IMR-90 (cell line): ENCODE results near the gene SEZ6L. TPM values are rescaled to one million over a fixed set of nuclear protein-coding genes. Genes with fewer than 3 reads are reported as not detected.
A peak's percentile ranks its signal among the peaks of the same experiment; 100 is the strongest.

Experiments used
- ATAC-seq: fragments of 200-7000 bp; cut with Tn5 transposase; 2 replicates; pipeline ENCODE4 v1.9.1; 2020; ENCODE audit warnings: low read depth, mild to moderate bottlenecking, moderate library complexity
- BruUV-seq: library from RNA; stranded (reverse); fragments of 400-500 nt; replicated peaks from 2 replicates; lab custom pipeline; 2021; lab: Mats Ljungman, UMichigan
- CTCF ChIA-PET: fragments of 300-600 bp; formaldehyde crosslinking; extraction: SDS; loops from one replicate; lab custom pipeline; 2021; ENCODE audit warnings: antibody characterized with exemption; lab: Yijun Ruan, JAX
- POLR2A ChIA-PET: fragments of 300-600 bp; sonication (Branson Sonifier 250); formaldehyde crosslinking; loops from one replicate; lab custom pipeline; 2022; ENCODE audit warnings: antibody characterized with exemption; ENCODE audit not compliant: unreplicated experiment; lab: Charles Lee
- DNase-seq: peaks from one replicate; pipeline ENCODE4 v3.0.0; 2013
- H2AFZ ChIP-seq: replicated peaks from 2 replicates; pipeline ENCODE3; 2013; ENCODE audit warnings: low read length, mild to moderate bottlenecking; ENCODE audit not compliant: poor library complexity
- H2AK5ac ChIP-seq: 2 replicates; pipeline ENCODE4 v1.6.1; 2013; ENCODE audit warnings: low read depth, low read length, inconsistent platforms
- H2AK9ac ChIP-seq: replicated peaks from 2 replicates; pipeline ENCODE3; 2013; ENCODE audit warnings: mild to moderate bottlenecking, low read depth, low read length, moderate library complexity; ENCODE audit not compliant: poor library complexity
- H2BK120ac ChIP-seq: 2 replicates; pipeline ENCODE4 v1.6.1; 2013; ENCODE audit warnings: low read depth, low read length, inconsistent platforms
- H2BK15ac ChIP-seq: 3 replicates; pipeline ENCODE4 v1.6.1; 2013; ENCODE audit warnings: low read depth, low read length, inconsistent platforms
- H2BK20ac ChIP-seq: 2 replicates; pipeline ENCODE4 v1.6.1; 2013; ENCODE audit warnings: low read depth, mild to moderate bottlenecking, inconsistent platforms, low read length, moderate library complexity
- H2BK5ac ChIP-seq: 2 replicates; pipeline ENCODE4 v1.6.1; 2013; ENCODE audit warnings: mild to moderate bottlenecking, low read depth, low read length, inconsistent platforms; ENCODE audit not compliant: poor library complexity, severe bottlenecking
- H3K14ac ChIP-seq: replicated peaks from 2 replicates; pipeline ENCODE4 v1.6.1; 2013; ENCODE audit warnings: low read depth, low read length, inconsistent platforms
- H3K18ac ChIP-seq: 2 replicates; pipeline ENCODE4 v1.6.1; 2013; ENCODE audit warnings: low read depth, low read length, control low read depth
- H3K23ac ChIP-seq: 2 replicates; pipeline ENCODE4 v1.6.1; 2013; ENCODE audit warnings: low read depth, low read length, inconsistent platforms
- H3K27ac ChIP-seq: 2 replicates; pipeline ENCODE4 v1.5.1; 2013; ENCODE audit warnings: mild to moderate bottlenecking, control low read depth, low read length; ENCODE audit not compliant: insufficient read depth
- H3K27me3 ChIP-seq: 2 replicates; pipeline ENCODE4 v1.6.1; 2013; ENCODE audit warnings: low read length; ENCODE audit not compliant: control insufficient read depth, insufficient read depth
- H3K36me3 ChIP-seq: 2 replicates; pipeline ENCODE4 v1.6.1; 2013; ENCODE audit warnings: low read length, mixed read lengths; ENCODE audit not compliant: control insufficient read depth, insufficient read depth
- H3K4ac ChIP-seq: 2 replicates; pipeline ENCODE4 v1.6.1; 2013; ENCODE audit warnings: low read depth, low read length, inconsistent platforms
- H3K4me1 ChIP-seq: 2 replicates; pipeline ENCODE4 v1.6.1; 2013; ENCODE audit warnings: low read length, mixed read lengths; ENCODE audit not compliant: control insufficient read depth, insufficient read depth
- H3K4me2 ChIP-seq: 2 replicates; pipeline ENCODE4 v1.6.1; 2013; ENCODE audit warnings: low read depth, mild to moderate bottlenecking, control low read depth, low read length, moderate library complexity
- H3K4me3 ChIP-seq: 2 replicates; pipeline ENCODE4 v1.5.1; 2013; ENCODE audit warnings: low read depth, mild to moderate bottlenecking, control low read depth, low read length, moderate library complexity; ENCODE audit not compliant: insufficient read depth
- H3K56ac ChIP-seq: 2 replicates; pipeline ENCODE4 v1.6.1; 2013; ENCODE audit warnings: low read length, inconsistent platforms; ENCODE audit not compliant: insufficient read depth; ENCODE audit errors: extremely low read depth
- H3K79me1 ChIP-seq, 2 experiments: 2 replicates each; pipeline ENCODE4 v1.6.1; 2013; ENCODE audit warnings: low read length in 2 of 2, inconsistent platforms in 1 of 2, low read depth in 1 of 2
- H3K9ac ChIP-seq: 2 replicates; pipeline ENCODE4 v1.6.1; 2013; ENCODE audit warnings: low read depth, low read length, control low read depth
- H3K9me1 ChIP-seq: 2 replicates; pipeline ENCODE4 v1.6.1; 2013; ENCODE audit warnings: low read length, inconsistent platforms; ENCODE audit not compliant: insufficient read depth
- H3K9me3 ChIP-seq: 2 replicates; pipeline ENCODE4 v1.6.1; 2013; ENCODE audit warnings: low read length; ENCODE audit not compliant: control insufficient read depth, insufficient read depth
- H4K20me1 ChIP-seq: 2 replicates; pipeline ENCODE4 v1.6.1; 2013; ENCODE audit warnings: low read length, inconsistent platforms; ENCODE audit not compliant: insufficient read depth
- H4K5ac ChIP-seq: 2 replicates; pipeline ENCODE4 v1.6.1; 2013; ENCODE audit warnings: mild to moderate bottlenecking, low read depth, low read length, control low read depth
- H4K8ac ChIP-seq, 2 experiments: 2 replicates each; pipeline ENCODE4 v1.6.1; 2013; ENCODE audit warnings: low read depth in 2 of 2, low read length in 2 of 2, control low read depth in 1 of 2, inconsistent platforms in 1 of 2
- H4K91ac ChIP-seq: 2 replicates; pipeline ENCODE4 v1.6.1; 2013; ENCODE audit warnings: low read depth, low read length, inconsistent platforms; ENCODE audit not compliant: insufficient read depth
- BHLHE40 ChIP-seq: fragments of 150-350 bp; IDR thresholded peaks from 2 replicates; pipeline ENCODE4 v1.6.1; 2016; ENCODE audit warnings: mild to moderate bottlenecking, low read depth, low read length
- CEBPB ChIP-seq: IDR thresholded peaks from 2 replicates; pipeline ENCODE4 v1.6.1; 2012; ENCODE audit warnings: low read depth, low read length, improper control_type of control experiment
- FOS ChIP-seq: fragments of 150-350 bp; IDR thresholded peaks from 2 replicates; pipeline ENCODE4 v1.6.1; 2016; ENCODE audit warnings: low read depth, low read length
- MAZ ChIP-seq: IDR thresholded peaks from 2 replicates; pipeline ENCODE4 v1.6.1; 2012; ENCODE audit warnings: low read depth, mild to moderate bottlenecking, low read length, improper control_type of control experiment, moderate library complexity, borderline replicate concordance
- RAD21 ChIP-seq: IDR thresholded peaks from 2 replicates; pipeline ENCODE4 v1.6.1; 2012; ENCODE audit warnings: low read length, improper control_type of control experiment
- RCOR1 ChIP-seq: IDR thresholded peaks from 2 replicates; pipeline ENCODE4 v1.6.1; 2012; ENCODE audit warnings: mild to moderate bottlenecking, low read length, improper control_type of control experiment; ENCODE audit not compliant: insufficient replicate concordance
- RFX5 ChIP-seq: IDR thresholded peaks from 2 replicates; pipeline ENCODE4 v1.8.0; 2012; ENCODE audit warnings: low read depth, mild to moderate bottlenecking, low read length, moderate library complexity
- WGBS, 2 experiments: methylation state at CpG; one replicate each; pipeline versions ENCODE4 v1.1.5 to v1.1.7; 2013; ENCODE audit warnings: missing lambda C conversion rate in 2 of 2; ENCODE audit not compliant: insufficient read length in 1 of 2; ENCODE audit errors: extremely low coverage in 2 of 2; 5-methylcytosine and 5-hydroxymethylcytosine counted together
- dilution Hi-C: fragments of 300-500 bp; cut with HindIII; formaldehyde crosslinking; loops from one replicate; pipeline ENCODE4 v1.14.3; 2018; ENCODE audit warnings: low sequenced_read_pairs; ENCODE audit not compliant: unreplicated experiment
- in situ Hi-C: fragments of 300-500 bp; cut with MboI; formaldehyde crosslinking; loops from 3 replicates; pipeline ENCODE4 v1.14.3; 2019; ENCODE audit warnings: low sequenced_read_pairs, inconsistent platforms, mixed read lengths
- intact Hi-C: fragments of 100-400 bp; cut with micrococcal nuclease; formaldehyde crosslinking; loops from 2 replicates; pipeline ENCODE4 v1.10.0; 2022
- polyA plus RNA-seq, 3 experiments: library from polyadenylated mRNA; depleted of rRNA; stranded (reverse); fragments of >200 nt; gene quantifications; 2 replicates each; pipeline ENCODE4 v1.2.3, GENCODE V29; 2012; ENCODE audit warnings: low replicate concordance in 1 of 3
- total RNA-seq: library from RNA; depleted of rRNA; stranded (reverse); fragments of >200 nt; gene quantifications from 2 replicates; pipeline ENCODE4 v1.2.3, GENCODE V29; 2012
- TF ChIP-seq, protein P1 (sequence below): conservative IDR thresholded peaks from 2 replicates; pipeline ENCODE4 v1.5.1; 2012; ENCODE audit warnings: mild to moderate bottlenecking, low read depth, low read length, improper control_type of control experiment

Gene SEZ6L
- total and polyA plus RNA-seq, 2 of the 4 experiments (the other 2 are of a cell fraction) = not detected

- Histone ChIP-seq H3K9me3 (no peaks in the 10 kb centered on the region), H2AK9ac (no peak overlapping the region), H2BK20ac (peak overlapping the region; percentile 29), H3K14ac (peak overlapping the region; percentile 26; the same call in 1 of the 2 replicates), H3K27me3 (peaks cover 10% of the 10 kb centered on the region; the same call in 1 of the 2 replicates), H3K23ac (no peak overlapping the region), H3K9me1 (0 out of 2 replicates have a peak, but pooled peaks cover under 1% of the 10 kb centered on the region), H4K5ac (peak overlapping the region; percentile 12; the same call in 1 of the 2 replicates), H3K56ac (no peak overlapping the region), H3K36me3 (no peaks in the 10 kb centered on the region), H2BK5ac (peak overlapping the region; percentile 77), H3K4ac (peak overlapping the region; percentile 43; the same call in 1 of the 2 replicates), H2BK120ac (peak overlapping the region; percentile 70), H3K4me3 (no peak overlapping the region), H3K4me2 (peak overlapping the region; percentile 57; the same call in 1 of the 2 replicates), H2BK15ac (no peak overlapping the region), H3K9ac (no peak overlapping the region), H3K79me1 (no peaks in the 10 kb centered on the region), H3K18ac (peak overlapping the region; percentile 80; the same call in 1 of the 2 replicates), H4K91ac (0 out of 2 replicates have a peak overlapping the region, but pooled peaks have one; percentile 12), H3K4me1 (peaks cover 3% of the 10 kb centered on the region), H2AFZ (peak overlapping the region; percentile 25), H3K27ac (no peak overlapping the region), H2AK5ac (peak overlapping the region; percentile 59; the same call in 1 of the 2 replicates), H4K20me1 (no peaks in the 10 kb centered on the region), H4K8ac (peak overlapping the region in 1 of 2 experiments; percentile 46; a peak in 1 of 4 replicates)
- in situ Hi-C loops (no loop called here), dilution Hi-C loops (no loop called here), intact Hi-C loops (no loop called here)
- ChIA-PET POLR2A (no interaction called here), CTCF (interaction anchor here (0.7 kb wide), 1 partner anchor 9 kb away, joined by 3 read pairs; no protein-coding TSS in a partner anchor)
- no TSS peak for BruUV-seq
- TF ChIP-seq CEBPB = peak; percentile 78
- TF ChIP-seq BHLHE40 = no peak
- TF ChIP-seq, protein P1, sequence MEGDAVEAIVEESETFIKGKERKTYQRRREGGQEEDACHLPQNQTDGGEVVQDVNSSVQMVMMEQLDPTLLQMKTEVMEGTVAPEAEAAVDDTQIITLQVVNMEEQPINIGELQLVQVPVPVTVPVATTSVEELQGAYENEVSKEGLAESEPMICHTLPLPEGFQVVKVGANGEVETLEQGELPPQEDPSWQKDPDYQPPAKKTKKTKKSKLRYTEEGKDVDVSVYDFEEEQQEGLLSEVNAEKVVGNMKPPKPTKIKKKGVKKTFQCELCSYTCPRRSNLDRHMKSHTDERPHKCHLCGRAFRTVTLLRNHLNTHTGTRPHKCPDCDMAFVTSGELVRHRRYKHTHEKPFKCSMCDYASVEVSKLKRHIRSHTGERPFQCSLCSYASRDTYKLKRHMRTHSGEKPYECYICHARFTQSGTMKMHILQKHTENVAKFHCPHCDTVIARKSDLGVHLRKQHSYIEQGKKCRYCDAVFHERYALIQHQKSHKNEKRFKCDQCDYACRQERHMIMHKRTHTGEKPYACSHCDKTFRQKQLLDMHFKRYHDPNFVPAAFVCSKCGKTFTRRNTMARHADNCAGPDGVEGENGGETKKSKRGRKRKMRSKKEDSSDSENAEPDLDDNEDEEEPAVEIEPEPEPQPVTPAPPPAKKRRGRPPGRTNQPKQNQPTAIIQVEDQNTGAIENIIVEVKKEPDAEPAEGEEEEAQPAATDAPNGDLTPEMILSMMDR = no peak
- peak; percentile 55; the same call in 1 of the 2 replicates for TF ChIP-seq FOS
- TF ChIP-seq MAZ = no peak
- no peak for TF ChIP-seq RCOR1
- no peak for TF ChIP-seq RAD21
- TF ChIP-seq RFX5 = no peak
- DNase-seq (peak; percentile 77), ATAC-seq (peak; percentile 87)
- 24% methylated on average over 2 of the region's 11 CpGs; no CpG with 5 or more reads in 1 of the 2 experiments for WGBS, 2 experiments
These were observed 153.1 kb downstream of the SEZ6L start for GRCh38 chr22:26322179-26322905.
